ENCODE data around the gene MGME1. TPM values are rescaled to one million over a fixed set of nuclear protein-coding genes. Genes with fewer than 3 reads are reported as not detected.

MGME1 gene
- total RNA-seq, 2 experiments from 2014 or later, result 28.7 to 30.6 TPM

- Mint-ChIP-seq H3K4me3 (no peak overlapping the region), H3K36me3 (ENCODE audit: low read depth) (peaks cover 48% of the 10 kb centered on the region), H3K9me3 (no peaks in the 10 kb centered on the region), H3K4me1 (ENCODE audit: low read depth) (peaks cover 12% of the 10 kb centered on the region), H3K27me3 (ENCODE audit: low read depth) (no peaks in the 10 kb centered on the region), H3K27ac (no peak overlapping the region)
- intact Hi-C loops (cut with micrococcal nuclease), result no loop called here
- CTCF ChIA-PET, result interaction anchor here (1.5 kb wide), 1 partner anchor 15 kb away, joined by 3 read pairs; no protein-coding TSS in a partner anchor
- no peak for DNase-seq
Observed at GRCh38 chr20:17943343-17943742, 25.5 kb upstream of the MGME1 start.

GRCh38 chr20:17944854-17945474 lies 23.9 kb upstream of the MGME1 start:
- H3K36me3 Mint-ChIP-seq (ENCODE audit: low read depth), result peaks cover 63% of the 10 kb centered on the region
- peaks cover 6% of the 10 kb centered on the region for H3K4me1 Mint-ChIP-seq (ENCODE audit: low read depth)
- H3K4me3 Mint-ChIP-seq, result no peak overlapping the region
- intact Hi-C loops (cut with micrococcal nuclease), result no loop called here
- H3K27ac Mint-ChIP-seq, result peak overlapping the region; percentile 39
- DNase-seq, result no peak
- CTCF ChIA-PET, result interaction anchor here (0.8 kb wide), 1 partner anchor 269 kb away, joined by 3 read pairs; no protein-coding TSS in a partner anchor
- H3K27me3 Mint-ChIP-seq (ENCODE audit: low read depth), result no peaks in the 10 kb centered on the region
- H3K9me3 Mint-ChIP-seq, result no peaks in the 10 kb centered on the region

GRCh38 chr20:17946040-17946439 lies 22.8 kb upstream of the MGME1 start:
- Mint-ChIP-seq H3K27me3 (ENCODE audit: low read depth) (no peaks in the 10 kb centered on the region), H3K36me3 (ENCODE audit: low read depth) (peaks cover 71% of the 10 kb centered on the region), H3K4me3 (no peak overlapping the region), H3K27ac (peak overlapping the region; percentile 41), H3K9me3 (no peaks in the 10 kb centered on the region), H3K4me1 (ENCODE audit: low read depth) (no peaks in the 10 kb centered on the region)
- no peak for DNase-seq
- intact Hi-C loops (cut with micrococcal nuclease), result no loop called here
- CTCF ChIA-PET, result no interaction called here

GRCh38 chr20:17946572-17947473 lies 22.0 kb upstream of the MGME1 start:
- H3K9me3 Mint-ChIP-seq, result no peaks in the 10 kb centered on the region
- H3K4me3 Mint-ChIP-seq, result no peak overlapping the region
- peak overlapping the region; percentile 41 for H3K27ac Mint-ChIP-seq
- H3K27me3 Mint-ChIP-seq (ENCODE audit: low read depth), result no peaks in the 10 kb centered on the region
- H3K36me3 Mint-ChIP-seq (ENCODE audit: low read depth), result peaks cover 70% of the 10 kb centered on the region
- no peaks in the 10 kb centered on the region for H3K4me1 Mint-ChIP-seq (ENCODE audit: low read depth)
- CTCF ChIA-PET, result no interaction called here
- intact Hi-C loops (cut with micrococcal nuclease), result no loop called here
- no peak for DNase-seq

- no peak overlapping the region for H3K27ac Mint-ChIP-seq
- H3K27me3 Mint-ChIP-seq (ENCODE audit: low read depth), result no peaks in the 10 kb centered on the region
- H3K4me1 Mint-ChIP-seq (ENCODE audit: low read depth), result no peaks in the 10 kb centered on the region
- CTCF ChIA-PET, result no interaction called here
- no peak for DNase-seq
- peaks cover 75% of the 10 kb centered on the region for H3K36me3 Mint-ChIP-seq (ENCODE audit: low read depth)
- intact Hi-C loops (cut with micrococcal nuclease), result no loop called here
- H3K4me3 Mint-ChIP-seq, result no peak overlapping the region
- no peaks in the 10 kb centered on the region for H3K9me3 Mint-ChIP-seq
Observed at GRCh38 chr20:17947474-17947815, 21.4 kb upstream of the MGME1 start.

GRCh38 chr20:17948442-17948841 lies 20.4 kb upstream of the MGME1 start:
- H3K27ac Mint-ChIP-seq, result no peak overlapping the region
- no peaks in the 10 kb centered on the region for H3K9me3 Mint-ChIP-seq
- H3K36me3 Mint-ChIP-seq (ENCODE audit: low read depth), result peaks cover 78% of the 10 kb centered on the region
- H3K4me1 Mint-ChIP-seq (ENCODE audit: low read depth), result no peaks in the 10 kb centered on the region
- intact Hi-C loops (cut with micrococcal nuclease), result no loop called here
- H3K27me3 Mint-ChIP-seq (ENCODE audit: low read depth), result no peaks in the 10 kb centered on the region
- CTCF ChIA-PET, result interaction anchor here (1.2 kb wide), 1 partner anchor 11 kb away, joined by 3 read pairs; no protein-coding TSS in a partner anchor
- H3K4me3 Mint-ChIP-seq, result no peak overlapping the region
- DNase-seq, result no peak

- no peak overlapping the region for H3K4me3 Mint-ChIP-seq
- no peaks in the 10 kb centered on the region for H3K4me1 Mint-ChIP-seq (ENCODE audit: low read depth)
- H3K36me3 Mint-ChIP-seq (ENCODE audit: low read depth), result peaks cover 81% of the 10 kb centered on the region
- no peak for DNase-seq
- intact Hi-C loops (cut with micrococcal nuclease), result no loop called here
- H3K9me3 Mint-ChIP-seq, result no peaks in the 10 kb centered on the region
- H3K27ac Mint-ChIP-seq, result peak overlapping the region; percentile 41
- no peaks in the 10 kb centered on the region for H3K27me3 Mint-ChIP-seq (ENCODE audit: low read depth)
- CTCF ChIA-PET, result interaction anchor here (0.5 to 0.8 kb wide), 4 partner anchors 11 to 290 kb away, joined by 3 to 7 read pairs (median 3); no protein-coding TSS in a partner anchor
Observed at GRCh38 chr20:17949899-17950298, 18.9 kb upstream of the MGME1 start.

GRCh38 chr20:17950670-17951069 lies 18.1 kb upstream of the MGME1 start:
- CTCF ChIA-PET, result interaction anchor here (0.6 kb wide), 1 partner anchor 243 kb away, joined by 3 read pairs; no protein-coding TSS in a partner anchor
- H3K4me1 Mint-ChIP-seq (ENCODE audit: low read depth), result peaks cover 2% of the 10 kb centered on the region
- intact Hi-C loops (cut with micrococcal nuclease), result no loop called here
- peaks cover 84% of the 10 kb centered on the region for H3K36me3 Mint-ChIP-seq (ENCODE audit: low read depth)
- H3K27me3 Mint-ChIP-seq (ENCODE audit: low read depth), result no peaks in the 10 kb centered on the region
- DNase-seq, result no peak
- H3K27ac Mint-ChIP-seq, result no peak overlapping the region
- H3K4me3 Mint-ChIP-seq, result no peak overlapping the region
- no peaks in the 10 kb centered on the region for H3K9me3 Mint-ChIP-seq

GRCh38 chr20:17951323-17951722 lies 17.5 kb upstream of the MGME1 start:
- Mint-ChIP-seq H3K4me3 (no peak overlapping the region), H3K9me3 (no peaks in the 10 kb centered on the region), H3K36me3 (ENCODE audit: low read depth) (peaks cover 84% of the 10 kb centered on the region), H3K27me3 (ENCODE audit: low read depth) (no peaks in the 10 kb centered on the region), H3K4me1 (ENCODE audit: low read depth) (peaks cover 2% of the 10 kb centered on the region), H3K27ac (no peak overlapping the region)
- DNase-seq, result no peak
- intact Hi-C loops (cut with micrococcal nuclease), result no loop called here
- CTCF ChIA-PET, result no interaction called here

GRCh38 chr20:17952692-17953684 lies 15.8 kb upstream of the MGME1 start:
- peaks cover 11% of the 10 kb centered on the region for H3K4me1 Mint-ChIP-seq (ENCODE audit: low read depth)
- H3K9me3 Mint-ChIP-seq, result no peaks in the 10 kb centered on the region
- H3K27ac Mint-ChIP-seq, result no peak overlapping the region
- no peak for DNase-seq
- H3K4me3 Mint-ChIP-seq, result no peak overlapping the region
- intact Hi-C loops (cut with micrococcal nuclease), result no loop called here
- no peaks in the 10 kb centered on the region for H3K27me3 Mint-ChIP-seq (ENCODE audit: low read depth)
- H3K36me3 Mint-ChIP-seq (ENCODE audit: low read depth), result peaks cover 82% of the 10 kb centered on the region
- CTCF ChIA-PET, result no interaction called here

- Mint-ChIP-seq H3K9me3 (no peaks in the 10 kb centered on the region), H3K4me1 (ENCODE audit: low read depth) (peaks cover 20% of the 10 kb centered on the region), H3K36me3 (ENCODE audit: low read depth) (peaks cover 79% of the 10 kb centered on the region), H3K27ac (no peak overlapping the region), H3K27me3 (ENCODE audit: low read depth) (no peaks in the 10 kb centered on the region), H3K4me3 (no peak overlapping the region)
- CTCF ChIA-PET, result no interaction called here
- no peak for DNase-seq
- intact Hi-C loops (cut with micrococcal nuclease), result no loop called here
Observed at GRCh38 chr20:17953935-17954334, 14.9 kb upstream of the MGME1 start.

- peaks cover 34% of the 10 kb centered on the region for H3K4me1 Mint-ChIP-seq (ENCODE audit: low read depth)
- no peaks in the 10 kb centered on the region for H3K9me3 Mint-ChIP-seq
- intact Hi-C loops (cut with micrococcal nuclease), result loop anchor here (5.0 kb wide), 1 partner anchor 37 kb away; no protein-coding TSS in a partner anchor
- peaks cover 74% of the 10 kb centered on the region for H3K36me3 Mint-ChIP-seq (ENCODE audit: low read depth)
- no peak overlapping the region for H3K4me3 Mint-ChIP-seq
- peak overlapping the region; percentile 16 for H3K27ac Mint-ChIP-seq
- CTCF ChIA-PET, result interaction anchor here (0.6 to 0.9 kb wide), 2 partner anchors 9 to 451 kb away, joined by 4 to 7 read pairs; no protein-coding TSS in a partner anchor
- DNase-seq, result no peak
- H3K27me3 Mint-ChIP-seq (ENCODE audit: low read depth), result no peaks in the 10 kb centered on the region
Observed at GRCh38 chr20:17955302-17955701, 13.5 kb upstream of the MGME1 start.
